Dedifferentiated amniotic fluid mesenchymal stem cell (primary cell): ENCODE results near the gene DNMT3A.
A peak's percentile ranks its signal among the peaks of the same experiment; 100 is the strongest.

Experiments used
- DNase-seq: peaks from one replicate; pipeline ENCODE4 v3.0.0-alpha.2; 2016; ENCODE audit errors: extremely low spot score

DNMT3A gene

DNA sequence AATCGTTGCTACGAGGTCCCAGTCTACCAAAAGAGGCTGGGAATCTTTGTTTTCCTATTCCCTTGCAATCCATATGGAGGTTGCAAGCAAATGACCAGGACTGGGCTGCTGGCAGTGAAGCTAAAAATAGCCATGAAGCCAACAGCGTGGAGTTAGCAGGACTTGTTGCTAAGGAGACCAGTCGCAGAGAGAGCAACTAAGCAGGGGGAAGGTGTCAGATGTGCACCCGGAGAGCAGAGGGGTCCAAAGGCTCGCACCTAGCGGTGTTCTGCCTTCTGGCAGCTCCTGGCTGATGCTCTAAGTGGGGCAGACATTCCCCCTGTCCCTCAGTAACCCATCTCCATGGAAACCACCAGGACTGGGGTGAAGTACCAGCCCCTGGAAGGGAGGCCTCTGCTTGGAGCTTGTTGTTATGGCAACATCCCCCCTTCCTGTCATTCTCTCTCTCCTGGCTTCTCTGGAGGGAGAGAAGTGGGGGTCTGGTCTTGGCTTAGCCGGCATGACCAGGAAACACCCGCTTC lies 84.6 kb downstream of the DNMT3A start:
- peak; percentile 22 for DNase-seq

GRCh38 chr2:25256488-25256875 lies 85.2 kb downstream of the DNMT3A start:
- no peak for DNase-seq

GRCh38 chr2:25255745-25256487 lies 85.8 kb downstream of the DNMT3A start:
- no peak for DNase-seq

GRCh38 chr2:25254961-25255360 lies 86.8 kb downstream of the DNMT3A start:
- DNase-seq = no peak

DNA sequence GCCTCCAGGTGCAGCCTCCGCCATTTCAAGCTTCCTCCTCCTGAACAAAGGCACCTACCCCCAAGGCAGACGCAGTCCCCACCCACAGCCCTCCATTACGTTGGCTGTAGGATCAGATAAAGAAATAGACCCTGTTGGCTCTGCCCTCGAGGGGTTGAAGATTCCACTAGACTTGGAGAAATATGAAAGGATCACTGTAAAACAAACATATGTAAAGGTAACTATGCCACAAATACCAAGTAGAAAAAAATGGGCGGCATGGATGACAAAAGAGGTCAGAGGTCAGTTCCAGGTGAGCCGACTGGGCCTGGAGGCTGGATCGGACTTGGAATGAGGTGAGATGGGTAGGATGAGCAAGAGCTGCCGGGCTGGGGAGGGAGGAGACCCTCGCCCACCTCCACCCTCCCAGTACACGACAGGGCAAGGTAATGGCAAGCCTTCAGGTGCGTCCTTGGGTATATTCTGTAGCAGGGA lies 88.5 kb downstream of the DNMT3A start:
- no peak for DNase-seq

DNA sequence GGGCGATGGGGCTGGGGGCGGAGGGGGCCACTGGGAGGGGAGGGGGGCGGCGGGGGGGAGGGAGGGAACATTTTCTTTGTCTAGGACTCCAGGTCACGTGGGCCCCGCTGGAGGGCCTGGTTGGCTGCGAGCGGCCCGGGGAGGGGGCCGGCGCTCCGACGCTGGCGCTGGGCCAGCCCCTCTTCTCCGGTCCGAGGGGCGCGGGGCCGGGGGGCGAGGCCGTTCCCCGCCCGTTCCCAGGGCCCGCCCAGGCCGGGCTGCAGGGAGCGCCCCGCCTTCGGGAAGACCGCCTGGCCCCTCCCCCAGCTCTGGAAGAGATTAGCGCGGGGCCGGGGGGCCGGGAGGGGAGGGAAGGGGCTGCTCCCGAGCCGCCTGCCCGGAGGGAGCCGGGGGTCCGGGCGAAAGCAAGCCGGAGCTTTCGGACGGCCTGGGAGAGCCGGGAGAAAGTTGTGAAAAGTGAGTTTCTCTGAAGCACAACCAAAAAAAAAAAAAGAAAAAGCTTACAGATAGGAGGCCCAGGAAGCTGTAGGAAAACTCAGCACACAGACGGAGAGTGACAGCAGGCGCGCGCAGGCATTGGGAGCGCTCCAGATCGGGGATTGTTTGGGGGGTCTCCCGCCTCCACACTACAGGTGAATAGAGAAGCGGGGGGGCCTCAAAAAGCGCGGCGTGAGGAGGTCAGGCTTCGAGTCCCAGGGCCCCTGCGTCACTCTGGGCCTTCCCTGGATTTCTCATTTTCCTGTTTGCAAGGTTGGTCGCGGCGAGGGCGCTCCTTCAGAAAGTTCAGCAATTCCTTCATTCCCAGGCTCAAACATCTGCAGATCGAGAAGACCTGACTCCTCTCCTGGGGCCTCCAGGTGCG lies 89.2 kb downstream of the DNMT3A start:
- DNase-seq = no peak

GRCh38 chr2:25251422-25252273 lies 90.1 kb downstream of the DNMT3A start:
- DNase-seq = no peak

- no peak for DNase-seq
These were observed 90.7 kb downstream of the DNMT3A start for GRCh38 chr2:25251071-25251421.

GRCh38 chr2:25250331-25251070 lies 91.2 kb downstream of the DNMT3A start:
- DNase-seq = no peak

GRCh38 chr2:25249785-25250184 lies 91.9 kb downstream of the DNMT3A start:
- no peak for DNase-seq

- no peak for DNase-seq
These were observed 93.8 kb downstream of the DNMT3A start for GRCh38 chr2:25247792-25248512.

DNA sequence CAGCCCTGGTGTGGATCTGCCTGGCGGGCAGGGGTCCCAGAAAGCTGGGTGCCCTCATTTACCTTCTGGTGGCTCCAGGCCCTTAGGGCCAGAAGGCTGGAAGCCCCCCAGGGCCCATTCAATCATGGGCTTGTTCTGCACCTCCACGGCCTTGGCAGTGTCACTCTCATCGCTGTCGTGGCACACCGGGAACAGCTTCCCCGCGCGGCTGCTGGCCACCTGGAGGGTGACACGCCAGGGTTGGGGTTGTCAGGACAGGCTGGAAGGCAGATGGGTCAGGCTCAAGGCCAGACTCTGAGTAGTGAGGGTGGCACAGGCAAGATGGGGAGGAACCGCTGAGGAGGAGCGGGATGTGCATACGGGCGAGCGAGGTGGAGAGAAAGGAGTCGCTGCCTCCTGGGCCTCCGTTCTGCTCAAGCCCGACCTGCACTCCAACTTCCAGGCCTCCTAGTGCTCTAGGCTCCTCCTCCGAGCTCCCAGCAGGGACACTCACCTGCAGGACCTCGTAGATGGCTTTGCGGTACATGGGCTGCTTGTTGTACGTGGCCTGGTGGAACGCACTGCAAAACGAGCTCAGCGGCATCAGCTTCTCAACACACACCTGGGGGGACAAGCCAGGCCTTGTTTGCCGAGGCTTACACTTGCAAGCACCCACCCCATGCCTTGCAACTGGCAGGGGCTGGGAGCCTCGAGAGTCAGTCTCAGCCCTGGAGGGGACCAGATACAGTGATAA lies 95.0 kb downstream of the DNMT3A start:
- DNase-seq = no peak

DNA sequence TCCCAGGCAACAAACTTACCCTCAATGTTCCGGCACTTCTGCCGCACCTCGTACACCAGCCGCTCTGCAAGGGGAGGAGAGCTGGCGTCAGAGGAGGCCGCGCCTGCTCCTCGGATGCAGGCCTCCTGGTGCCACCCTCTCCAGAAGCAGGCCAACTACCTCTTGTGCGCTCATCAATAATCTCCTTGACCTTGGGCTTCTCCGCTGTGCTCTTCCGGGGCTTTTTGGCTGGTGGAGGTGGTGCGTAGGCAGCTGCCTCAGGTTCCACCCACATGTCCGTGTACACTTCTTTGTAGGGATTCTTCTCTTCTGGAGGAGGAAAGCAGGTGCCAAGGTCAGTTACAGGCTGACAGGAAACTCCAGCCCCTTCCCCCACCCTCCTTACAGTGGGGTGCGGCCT lies 95.7 kb downstream of the DNMT3A start:
- DNase-seq = no peak

DNA sequence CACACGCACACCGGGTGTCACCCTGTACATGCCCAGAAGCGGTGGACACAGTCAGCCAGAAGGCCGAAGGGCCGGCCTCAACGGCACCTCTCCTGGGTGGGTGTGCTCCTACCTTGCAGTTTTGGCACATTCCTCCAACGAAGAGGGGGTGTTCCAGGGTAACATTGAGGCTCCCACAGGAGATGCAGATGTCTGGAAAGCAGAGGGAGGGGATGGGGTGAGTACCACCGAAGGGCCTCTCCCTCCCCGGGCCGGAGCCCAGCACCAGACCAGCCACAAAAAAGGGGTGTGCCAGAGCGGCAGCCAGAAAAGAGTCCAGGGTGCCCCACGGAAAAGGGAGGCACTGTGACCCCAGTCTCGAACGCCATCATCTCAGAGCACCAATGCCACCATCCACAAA lies 96.6 kb downstream of the DNMT3A start:
- DNase-seq = no peak

- DNase-seq = no peak
These were observed 97.7 kb downstream of the DNMT3A start for GRCh38 chr2:25243995-25244394.

GRCh38 chr2:25241452-25241851 lies 100.3 kb downstream of the DNMT3A start:
- DNase-seq = no peak

DNA sequence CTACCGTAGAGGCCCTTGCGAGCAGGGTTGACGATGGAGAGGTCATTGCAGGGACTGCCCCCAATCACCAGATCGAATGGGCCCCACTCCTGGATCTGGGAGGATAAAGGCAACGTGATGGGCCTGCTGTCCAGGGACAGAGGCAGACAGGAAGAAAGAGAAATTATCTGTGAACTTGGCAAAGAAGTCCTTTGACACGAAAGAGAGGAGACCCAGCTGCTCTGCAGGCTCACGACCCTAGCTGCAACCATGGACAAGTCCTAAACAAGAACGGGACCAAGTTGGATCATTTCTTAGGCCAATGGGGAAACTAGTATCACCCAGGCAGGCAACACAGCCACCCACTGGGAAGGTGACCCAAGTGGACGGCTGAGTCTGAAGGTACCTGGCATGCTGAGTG lies 101.1 kb downstream of the DNMT3A start:
- no peak for DNase-seq

DNA sequence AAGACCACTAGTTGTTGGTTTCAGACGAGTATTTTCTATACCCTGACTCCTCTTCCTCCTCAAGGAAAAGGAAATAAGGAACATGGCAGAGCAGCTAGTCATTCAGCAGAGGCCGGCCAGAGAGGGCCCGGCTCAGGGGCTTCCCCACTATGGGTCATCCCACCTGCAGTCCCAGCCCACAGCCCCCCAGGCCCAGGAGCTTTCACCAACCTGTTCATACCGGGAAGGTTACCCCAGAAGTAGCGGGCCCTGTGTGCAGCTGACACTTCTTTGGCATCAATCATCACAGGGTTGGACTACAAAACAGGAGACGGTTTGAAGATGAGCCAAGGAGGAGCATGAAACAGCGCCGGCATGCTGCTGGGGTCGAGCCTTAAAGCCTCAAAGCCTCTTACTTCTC lies 102.8 kb downstream of the DNMT3A start:
- no peak for DNase-seq

DNA sequence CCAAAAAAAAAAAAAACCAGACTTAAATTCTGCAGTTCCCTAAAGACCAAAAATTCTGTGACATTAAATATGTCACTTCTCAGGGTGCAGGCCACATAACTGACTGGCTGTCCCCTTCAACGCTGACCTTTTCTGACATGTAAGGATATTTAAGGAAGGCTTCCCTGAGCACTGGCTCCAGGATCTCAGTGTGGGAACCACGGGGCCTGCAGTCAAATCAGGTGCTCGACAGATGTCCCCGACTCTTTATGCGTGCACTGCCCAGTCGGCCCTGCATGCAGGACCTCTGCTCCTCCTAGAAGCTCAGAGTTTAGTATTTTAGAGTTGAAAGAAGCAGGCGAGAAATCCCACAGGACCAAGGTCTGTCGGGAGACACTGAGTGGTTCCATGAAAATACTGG lies 104.0 kb downstream of the DNMT3A start:
- no peak for DNase-seq

DNA sequence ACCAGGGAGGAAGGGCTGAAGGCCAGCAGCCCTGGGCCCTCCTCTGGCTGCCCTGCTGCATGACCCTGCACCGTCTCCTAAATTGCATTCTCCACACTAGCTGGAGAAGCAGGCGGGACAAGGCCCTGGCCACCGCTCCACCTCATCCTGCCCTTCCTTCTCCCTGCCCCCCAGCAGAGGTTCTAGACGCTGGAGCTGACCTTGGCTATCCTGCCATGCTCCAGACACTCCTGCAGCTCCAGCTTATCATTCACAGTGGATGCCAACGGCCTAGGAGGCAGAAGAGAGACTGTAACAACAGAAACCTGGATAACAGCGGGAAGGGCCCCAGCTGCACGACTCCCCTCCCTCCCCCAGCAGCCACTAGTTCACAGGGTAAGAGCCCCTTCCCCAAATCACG lies 105.0 kb downstream of the DNMT3A start:
- no peak for DNase-seq
